KOPT-K1 (cell line): ENCODE data around the gene GJD4.

Source experiments
- H3K27ac ChIP-seq: fragments of 200-600 bp; sonication (generic); 2 replicates; pipeline ENCODE4 v1.5.1; 2016; ENCODE audit warnings: antibody characterized with exemption, mild to moderate bottlenecking, low read depth, low read length; ENCODE audit not compliant: poor library complexity, severe bottlenecking
- H3K36me3 ChIP-seq: fragments of 200-600 bp; sonication (generic); 2 replicates; pipeline ENCODE4 v1.5.1; 2017; ENCODE audit warnings: antibody characterized with exemption, mild to moderate bottlenecking, low read length, moderate library complexity; ENCODE audit not compliant: insufficient read depth
- H3K9me3 ChIP-seq: fragments of 200-600 bp; sonication (generic); 2 replicates; pipeline ENCODE4 v1.5.1; 2017; ENCODE audit warnings: antibody characterized with exemption, low read length, mild to moderate bottlenecking; ENCODE audit not compliant: insufficient read depth, poor library complexity, severe bottlenecking

GJD4 gene

GRCh38 chr10:35643151-35644049 lies 38.3 kb downstream of the GJD4 start:
- H3K27ac ChIP-seq: no peak overlapping the region
- peaks cover 17% of the 10 kb centered on the region for H3K9me3 ChIP-seq
- H3K36me3 ChIP-seq: no peaks in the 10 kb centered on the region

GRCh38 chr10:35644050-35644950 lies 39.2 kb downstream of the GJD4 start:
- Histone ChIP-seq H3K36me3 (no peaks in the 10 kb centered on the region), H3K27ac (no peak overlapping the region), H3K9me3 (peaks cover 17% of the 10 kb centered on the region)

GRCh38 chr10:35650894-35651293 lies 45.8 kb downstream of the GJD4 start:
- H3K27ac ChIP-seq: no peak overlapping the region
- H3K36me3 ChIP-seq: no peaks in the 10 kb centered on the region
- no peaks in the 10 kb centered on the region for H3K9me3 ChIP-seq

- no peaks in the 10 kb centered on the region for H3K9me3 ChIP-seq
- no peaks in the 10 kb centered on the region for H3K36me3 ChIP-seq
Observed at GRCh38 chr10:35652824-35653223, 47.7 kb downstream of the GJD4 start.

GRCh38 chr10:35657621-35658020 lies 52.5 kb downstream of the GJD4 start:
- H3K36me3 ChIP-seq: no peaks in the 10 kb centered on the region
- H3K27ac ChIP-seq: no peak overlapping the region
- peaks cover 5% of the 10 kb centered on the region for H3K9me3 ChIP-seq

More at GRCh38 chr10:35652824-35653223, 47.7 kb downstream of the GJD4 start:
- no peak overlapping the region for H3K27ac ChIP-seq
